ENCODE results near the gene NRG2. TPM values are rescaled to one million over a fixed set of nuclear protein-coding genes. Genes with fewer than 3 reads are reported as not detected.

NRG2 gene
- total RNA-seq, 1 donor, result under 0.01 TPM

- no peak for DNase-seq (ENCODE audit: low read depth in 2 of 3, low spot score in 2 of 3)
Observed at GRCh38 chr5:139821806-139822552, 221.1 kb downstream of the NRG2 start.

- no peak for DNase-seq (ENCODE audit: low read depth in 2 of 3, low spot score in 2 of 3)
Observed at GRCh38 chr5:139820606-139821005, 222.5 kb downstream of the NRG2 start.

- no peak for DNase-seq (ENCODE audit: low read depth in 2 of 3, low spot score in 2 of 3)
Observed at GRCh38 chr5:139820130-139820529, 223.0 kb downstream of the NRG2 start.

- no peak for DNase-seq (ENCODE audit: low read depth in 2 of 3, low spot score in 2 of 3)
Observed at GRCh38 chr5:139817970-139818369, 225.1 kb downstream of the NRG2 start.

- no peak for DNase-seq (ENCODE audit: low read depth in 2 of 3, low spot score in 2 of 3)
Observed at GRCh38 chr5:139817362-139817761, 225.7 kb downstream of the NRG2 start.

GRCh38 chr5:139816566-139816965 lies 226.5 kb downstream of the NRG2 start:
- DNase-seq (ENCODE audit: low read depth in 2 of 3, low spot score in 2 of 3), result no peak

- no peak for DNase-seq (ENCODE audit: low read depth in 2 of 3, low spot score in 2 of 3)
Observed at GRCh38 chr5:139814704-139815280, 228.3 kb downstream of the NRG2 start.

- DNase-seq (ENCODE audit: low read depth in 2 of 3, low spot score in 2 of 3), result no peak
Observed at GRCh38 chr5:139814191-139814601, 228.9 kb downstream of the NRG2 start.

GRCh38 chr5:139812836-139813805 lies 230.0 kb downstream of the NRG2 start:
- no peak for DNase-seq (ENCODE audit: low read depth in 2 of 3, low spot score in 2 of 3)

GRCh38 chr5:139812323-139812722 lies 230.8 kb downstream of the NRG2 start:
- DNase-seq (ENCODE audit: low read depth in 2 of 3, low spot score in 2 of 3), result no peak

GRCh38 chr5:139811274-139811607 lies 231.9 kb downstream of the NRG2 start:
- DNase-seq (ENCODE audit: low read depth in 2 of 3, low spot score in 2 of 3), result no peak

- DNase-seq (ENCODE audit: low read depth in 2 of 3, low spot score in 2 of 3), result no peak
Observed at GRCh38 chr5:139810341-139811273, 232.5 kb downstream of the NRG2 start.

- DNase-seq (ENCODE audit: low read depth in 2 of 3, low spot score in 2 of 3), result no peak
Observed at GRCh38 chr5:139809331-139809810, 233.7 kb downstream of the NRG2 start.

- DNase-seq (ENCODE audit: low read depth in 2 of 3, low spot score in 2 of 3), result peak in 2 of 3 donors; percentile 35 to 59
Observed at GRCh38 chr5:139808481-139809330, 234.4 kb downstream of the NRG2 start.

GRCh38 chr5:139807647-139808030 lies 235.5 kb downstream of the NRG2 start:
- DNase-seq (ENCODE audit: low read depth in 2 of 3, low spot score in 2 of 3), result no peak

- DNase-seq (ENCODE audit: low read depth in 2 of 3, low spot score in 2 of 3), result no peak
Observed at GRCh38 chr5:139806726-139807646, 236.1 kb downstream of the NRG2 start.

- DNase-seq (ENCODE audit: low read depth in 2 of 3, low spot score in 2 of 3), result no peak
Observed at GRCh38 chr5:139806111-139806510, 237.0 kb downstream of the NRG2 start.

GRCh38 chr5:139805545-139805944 lies 237.6 kb downstream of the NRG2 start:
- DNase-seq (ENCODE audit: low read depth in 2 of 3, low spot score in 2 of 3), result no peak
